HepG2 (cell line): Measurements from ENCODE around the gene FANCG. TPM values are rescaled to one million over a fixed set of nuclear protein-coding genes. Genes with fewer than 3 reads are reported as not detected.

Source experiments
- ATF7-NPFF ChIP-seq: sonication (generic); formaldehyde crosslinking; IDR thresholded peaks from 2 replicates; pipeline ENCODE4 v1.8.1; 2023; ENCODE audit warnings: mild to moderate bottlenecking, low read depth, missing genetic modification reagents, moderate library complexity
- DNMT1 ChIP-seq: sonication (generic); formaldehyde crosslinking; IDR thresholded peaks from 2 replicates; pipeline ENCODE4 v1.5.1; 2020; ENCODE audit warnings: mild to moderate bottlenecking, missing genetic modification reagents
- FOXA1 ChIP-seq, 2 experiments: fragments of 450-650 bp in 1 of 2; sonication (generic) in 1 of 2; formaldehyde crosslinking in 1 of 2; IDR thresholded peaks; 2 replicates each; pipeline versions ENCODE4 v1.4.0 to v1.6.1; 2016 to 2020; ENCODE audit warnings: missing genetic modification reagents in 1 of 2
- MEIS1 ChIP-seq: sonication (generic); formaldehyde crosslinking; IDR thresholded peaks from 2 replicates; pipeline ENCODE4 v1.9.0; 2021; ENCODE audit warnings: mild to moderate bottlenecking, missing genetic modification reagents, moderate library complexity, borderline replicate concordance
- MYC ChIP-seq: sonication (generic); formaldehyde crosslinking; IDR thresholded peaks from 2 replicates; pipeline ENCODE4 v1.9.0; 2021; ENCODE audit warnings: missing genetic modification reagents, borderline replicate concordance
- PCBP1 ChIP-seq: fragments of 200-400 bp; formaldehyde crosslinking; IDR thresholded peaks from 2 replicates; pipeline ENCODE4 v1.6.1; 2017; ENCODE audit warnings: mild to moderate bottlenecking, low read depth, low read length, borderline replicate concordance
- RBM39 ChIP-seq: fragments of 200-400 bp; formaldehyde crosslinking; IDR thresholded peaks from one replicate; pipeline ENCODE4 v1.6.1; 2018; ENCODE audit warnings: antibody characterized with exemption, mild to moderate bottlenecking, low read depth, low read length; ENCODE audit not compliant: poor library complexity, severe bottlenecking
- SCMH1 ChIP-seq: sonication (generic); formaldehyde crosslinking; IDR thresholded peaks from 2 replicates; pipeline ENCODE4 v1.9.0; 2021; ENCODE audit warnings: missing genetic modification reagents, mild to moderate bottlenecking, borderline replicate concordance
- SMAD9 ChIP-seq: sonication (generic); formaldehyde crosslinking; IDR thresholded peaks from 2 replicates; pipeline ENCODE4 v1.5.1; 2020; ENCODE audit warnings: mild to moderate bottlenecking, missing genetic modification reagents
- SNAI1 ChIP-seq: sonication (generic); formaldehyde crosslinking; IDR thresholded peaks from 2 replicates; pipeline ENCODE4 v1.5.0; 2020; ENCODE audit warnings: mild to moderate bottlenecking, missing genetic modification reagents, borderline replicate concordance
- SNRNP70 ChIP-seq: fragments of 200-400 bp; formaldehyde crosslinking; IDR thresholded peaks from 2 replicates; pipeline ENCODE4 v1.6.1; 2017; ENCODE audit warnings: mild to moderate bottlenecking, low read depth, low read length, moderate library complexity
- ZNF317 ChIP-seq: sonication (generic); formaldehyde crosslinking; IDR thresholded peaks from 2 replicates; pipeline ENCODE4 v1.5.0; 2020; ENCODE audit warnings: mild to moderate bottlenecking, missing genetic modification reagents
- ZNF354B ChIP-seq: sonication (generic); formaldehyde crosslinking; IDR thresholded peaks from 2 replicates; pipeline ENCODE4 v1.8.0; 2022; ENCODE audit warnings: mild to moderate bottlenecking, missing genetic modification reagents
- ZNF570 ChIP-seq: sonication (generic); formaldehyde crosslinking; IDR thresholded peaks from 2 replicates; pipeline ENCODE4 v1.4.0; 2020; ENCODE audit warnings: mild to moderate bottlenecking, missing genetic modification reagents, borderline replicate concordance
- ZNF670 ChIP-seq: sonication (generic); formaldehyde crosslinking; IDR thresholded peaks from 2 replicates; pipeline ENCODE4 v1.8.0; 2022; ENCODE audit warnings: mild to moderate bottlenecking, missing genetic modification reagents, borderline replicate concordance
- polyA plus RNA-seq, 8 experiments: library from polyadenylated mRNA; depleted of rRNA in 3 of 8; stranded (reverse) in 7 of 8; unstranded in 1 of 8; fragments of >200 nt; fragmentation: Illumina TruSeq in 4 of 8; extraction: Trizol in 4 of 8; gene quantifications; 2 replicates each; pipeline versions ENCODE4 v1.2.1 to v1.2.3, GENCODE V29; 2011 to 2016; ENCODE audit warnings: low read depth in 4 of 8, missing spikeins in 1 of 8, mixed read lengths in 1 of 8; ENCODE audit not compliant: insufficient read depth in 1 of 8
- total RNA-seq, 5 experiments: library from RNA; depleted of rRNA; stranded (reverse); fragments of >200 nt; fragmentation: Illumina TruSeq; extraction: Trizol; gene quantifications; 2 replicates each; pipeline ENCODE4 v1.2.3, GENCODE V29; 2016; ENCODE audit warnings: low read depth in 1 of 5
- TF ChIP-seq, protein P1 (sequence below): sonication (generic); formaldehyde crosslinking; conservative IDR thresholded peaks from 2 replicates; pipeline ENCODE4 v1.8.0; 2022; ENCODE audit warnings: low read depth, missing genetic modification reagents
- TF ChIP-seq, protein P2 (sequence below): sonication (generic); formaldehyde crosslinking; IDR thresholded peaks from 2 replicates; pipeline ENCODE4 v1.5.0; 2020; ENCODE audit warnings: missing genetic modification reagents
- TF ChIP-seq, protein P3 (sequence below): sonication (generic); formaldehyde crosslinking; IDR thresholded peaks from 2 replicates; pipeline ENCODE4 v1.8.0; 2023; ENCODE audit warnings: mild to moderate bottlenecking, missing genetic modification reagents
- TF ChIP-seq, protein P4 (sequence below): sonication (generic); formaldehyde crosslinking; IDR thresholded peaks from 2 replicates; pipeline ENCODE4 v1.5.0; 2020; ENCODE audit warnings: mild to moderate bottlenecking, missing genetic modification reagents
- TF ChIP-seq, protein P5 (sequence below): sonication (generic); formaldehyde crosslinking; IDR thresholded peaks from 2 replicates; pipeline ENCODE4 v1.4.0; 2020; ENCODE audit warnings: missing genetic modification reagents

FANCG gene
- total and polyA plus RNA-seq, 2 of the 13 experiments (the other 11 are each of a cell fraction or from before 2014, with no cell fraction given), result 14.4 to 45.1 TPM

DNA sequence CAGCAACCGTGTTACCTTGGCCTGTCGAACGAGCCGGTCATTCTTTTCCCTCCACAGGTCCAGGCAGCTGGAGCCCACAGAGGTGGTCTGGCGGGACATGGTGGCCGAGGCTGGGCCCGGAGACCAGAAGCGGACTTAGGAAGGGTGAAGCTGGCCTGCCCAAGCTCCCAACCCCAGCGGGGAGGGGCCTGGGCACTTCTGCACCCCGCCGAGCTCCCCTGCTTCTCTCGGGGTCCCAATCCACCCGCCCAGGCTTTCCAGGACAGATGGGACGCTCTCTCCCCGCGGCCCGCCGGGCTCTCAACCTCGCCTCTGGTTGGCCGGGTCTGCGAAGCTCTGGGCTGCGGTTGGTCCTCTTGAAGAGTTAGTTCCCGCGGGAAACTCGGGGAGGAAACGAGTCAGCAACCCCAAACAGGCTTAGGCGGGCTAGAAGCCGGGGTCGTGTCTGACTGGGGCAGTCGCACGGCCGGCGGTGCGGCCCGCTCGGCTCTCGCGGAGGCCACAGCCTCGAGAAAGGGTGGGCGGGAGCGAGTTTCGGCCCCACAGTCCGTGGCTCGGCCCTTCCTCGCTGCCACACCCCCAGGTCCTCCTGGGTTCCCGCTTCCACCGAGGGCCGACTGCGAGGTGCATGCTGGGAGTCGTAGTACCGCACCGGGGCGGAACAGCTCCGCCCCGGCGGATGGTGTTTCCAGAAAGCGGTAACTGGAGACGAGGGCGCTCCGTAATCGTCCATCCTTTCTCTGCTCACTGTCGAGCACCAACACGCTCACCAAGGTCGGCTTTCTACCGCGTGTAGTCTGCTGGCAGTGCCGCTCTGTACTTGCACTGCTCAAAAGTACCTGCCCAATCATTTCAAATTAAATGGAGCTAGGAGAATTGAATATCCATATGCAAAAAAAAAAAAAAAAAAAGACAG is at the start of gene FANCG (continued):
- TF ChIP-seq PCBP1 (no peak), ZNF570 (CRISPR knock-in tag) (no peak), MEIS1 (peak; percentile 60), SNAI1 (no peak), DNMT1 (CRISPR knock-in tag) (no peak), SNRNP70 (no peak), SMAD9 (CRISPR knock-in tag) (no peak), SCMH1 (CRISPR knock-in tag) (no peak), RBM39 (peak; percentile 28), ATF7-NPFF (CRISPR knock-in tag) (peak; percentile 53), FOXA1 (IDR thresholded peaks at IDR 0.05) (no peak), FOXA1 (CRISPR knock-in tag; IDR thresholded peaks at IDR 0.05) (peak; percentile 12; the same call in 1 of the 2 replicates), MYC (peak; percentile 72), ZNF354B (CRISPR knock-in tag) (0 out of 2 replicates have a peak, but pooled peaks have one; percentile 24), ZNF317 (CRISPR knock-in tag) (peak; percentile 78; the same call in 1 of the 2 replicates), ZNF670 (CRISPR knock-in tag) (no peak)
- TF ChIP-seq, protein P1, sequence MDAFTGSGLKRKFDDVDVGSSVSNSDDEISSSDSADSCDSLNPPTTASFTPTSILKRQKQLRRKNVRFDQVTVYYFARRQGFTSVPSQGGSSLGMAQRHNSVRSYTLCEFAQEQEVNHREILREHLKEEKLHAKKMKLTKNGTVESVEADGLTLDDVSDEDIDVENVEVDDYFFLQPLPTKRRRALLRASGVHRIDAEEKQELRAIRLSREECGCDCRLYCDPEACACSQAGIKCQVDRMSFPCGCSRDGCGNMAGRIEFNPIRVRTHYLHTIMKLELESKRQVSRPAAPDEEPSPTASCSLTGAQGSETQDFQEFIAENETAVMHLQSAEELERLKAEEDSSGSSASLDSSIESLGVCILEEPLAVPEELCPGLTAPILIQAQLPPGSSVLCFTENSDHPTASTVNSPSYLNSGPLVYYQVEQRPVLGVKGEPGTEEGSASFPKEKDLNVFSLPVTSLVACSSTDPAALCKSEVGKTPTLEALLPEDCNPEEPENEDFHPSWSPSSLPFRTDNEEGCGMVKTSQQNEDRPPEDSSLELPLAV (CRISPR knock-in tag), result no peak
- TF ChIP-seq, protein P2, sequence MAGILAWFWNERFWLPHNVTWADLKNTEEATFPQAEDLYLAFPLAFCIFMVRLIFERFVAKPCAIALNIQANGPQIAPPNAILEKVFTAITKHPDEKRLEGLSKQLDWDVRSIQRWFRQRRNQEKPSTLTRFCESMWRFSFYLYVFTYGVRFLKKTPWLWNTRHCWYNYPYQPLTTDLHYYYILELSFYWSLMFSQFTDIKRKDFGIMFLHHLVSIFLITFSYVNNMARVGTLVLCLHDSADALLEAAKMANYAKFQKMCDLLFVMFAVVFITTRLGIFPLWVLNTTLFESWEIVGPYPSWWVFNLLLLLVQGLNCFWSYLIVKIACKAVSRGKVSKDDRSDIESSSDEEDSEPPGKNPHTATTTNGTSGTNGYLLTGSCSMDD (CRISPR knock-in tag), result no peak
- TF ChIP-seq, protein P3, sequence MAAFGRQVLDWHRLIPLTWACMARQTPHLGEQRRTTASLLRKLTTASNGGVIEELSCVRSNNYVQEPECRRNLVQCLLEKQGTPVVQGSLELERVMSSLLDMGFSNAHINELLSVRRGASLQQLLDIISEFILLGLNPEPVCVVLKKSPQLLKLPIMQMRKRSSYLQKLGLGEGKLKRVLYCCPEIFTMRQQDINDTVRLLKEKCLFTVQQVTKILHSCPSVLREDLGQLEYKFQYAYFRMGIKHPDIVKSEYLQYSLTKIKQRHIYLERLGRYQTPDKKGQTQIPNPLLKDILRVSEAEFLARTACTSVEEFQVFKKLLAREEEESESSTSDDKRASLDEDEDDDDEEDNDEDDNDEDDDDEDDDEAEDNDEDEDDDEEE (CRISPR knock-in tag), result peak; percentile 76; the same call in 1 of the 2 replicates
- TF ChIP-seq, protein P4, sequence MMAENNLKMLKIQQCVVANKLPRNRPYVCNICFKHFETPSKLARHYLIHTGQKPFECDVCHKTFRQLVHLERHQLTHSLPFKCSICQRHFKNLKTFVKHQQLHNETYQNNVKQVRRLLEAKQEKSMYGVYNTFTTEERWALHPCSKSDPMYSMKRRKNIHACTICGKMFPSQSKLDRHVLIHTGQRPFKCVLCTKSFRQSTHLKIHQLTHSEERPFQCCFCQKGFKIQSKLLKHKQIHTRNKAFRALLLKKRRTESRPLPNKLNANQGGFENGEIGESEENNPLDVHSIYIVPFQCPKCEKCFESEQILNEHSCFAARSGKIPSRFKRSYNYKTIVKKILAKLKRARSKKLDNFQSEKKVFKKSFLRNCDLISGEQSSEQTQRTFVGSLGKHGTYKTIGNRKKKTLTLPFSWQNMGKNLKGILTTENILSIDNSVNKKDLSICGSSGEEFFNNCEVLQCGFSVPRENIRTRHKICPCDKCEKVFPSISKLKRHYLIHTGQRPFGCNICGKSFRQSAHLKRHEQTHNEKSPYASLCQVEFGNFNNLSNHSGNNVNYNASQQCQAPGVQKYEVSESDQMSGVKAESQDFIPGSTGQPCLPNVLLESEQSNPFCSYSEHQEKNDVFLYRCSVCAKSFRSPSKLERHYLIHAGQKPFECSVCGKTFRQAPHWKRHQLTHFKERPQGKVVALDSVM, result peak; percentile 46; the same call in 1 of the 2 replicates
- TF ChIP-seq, protein P5, sequence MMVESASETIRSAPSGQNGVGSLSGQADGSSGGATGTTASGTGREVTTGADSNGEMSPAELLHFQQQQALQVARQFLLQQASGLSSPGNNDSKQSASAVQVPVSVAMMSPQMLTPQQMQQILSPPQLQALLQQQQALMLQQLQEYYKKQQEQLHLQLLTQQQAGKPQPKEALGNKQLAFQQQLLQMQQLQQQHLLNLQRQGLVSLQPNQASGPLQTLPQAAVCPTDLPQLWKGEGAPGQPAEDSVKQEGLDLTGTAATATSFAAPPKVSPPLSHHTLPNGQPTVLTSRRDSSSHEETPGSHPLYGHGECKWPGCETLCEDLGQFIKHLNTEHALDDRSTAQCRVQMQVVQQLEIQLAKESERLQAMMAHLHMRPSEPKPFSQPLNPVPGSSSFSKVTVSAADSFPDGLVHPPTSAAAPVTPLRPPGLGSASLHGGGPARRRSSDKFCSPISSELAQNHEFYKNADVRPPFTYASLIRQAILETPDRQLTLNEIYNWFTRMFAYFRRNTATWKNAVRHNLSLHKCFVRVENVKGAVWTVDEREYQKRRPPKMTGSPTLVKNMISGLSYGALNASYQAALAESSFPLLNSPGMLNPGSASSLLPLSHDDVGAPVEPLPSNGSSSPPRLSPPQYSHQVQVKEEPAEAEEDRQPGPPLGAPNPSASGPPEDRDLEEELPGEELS (CRISPR knock-in tag), result no peak
